PC-3 (cell line): Measurements from ENCODE around the gene CCDC78.
"Not testable (repeated sequence)": the region's sequence is repeated elsewhere in the genome, so short reads cannot be mapped to it uniquely, and the experiment has no call there.

Experiments
- EZH2 ChIP-seq: fragments of 300-600 bp; sonication (generic); IDR thresholded peaks from one replicate; pipeline ENCODE4 v1.6.1; 2017; ENCODE audit warnings: antibody characterized with exemption, mild to moderate bottlenecking, low read length; ENCODE audit not compliant: unreplicated experiment
- TF ChIP-seq, protein P1 (sequence below): fragments of 300-600 bp; sonication (generic); conservative IDR thresholded peaks from 2 replicates; pipeline ENCODE4 v1.5.1; 2017; ENCODE audit warnings: antibody characterized with exemption, low read depth, mild to moderate bottlenecking, low read length

DNA sequence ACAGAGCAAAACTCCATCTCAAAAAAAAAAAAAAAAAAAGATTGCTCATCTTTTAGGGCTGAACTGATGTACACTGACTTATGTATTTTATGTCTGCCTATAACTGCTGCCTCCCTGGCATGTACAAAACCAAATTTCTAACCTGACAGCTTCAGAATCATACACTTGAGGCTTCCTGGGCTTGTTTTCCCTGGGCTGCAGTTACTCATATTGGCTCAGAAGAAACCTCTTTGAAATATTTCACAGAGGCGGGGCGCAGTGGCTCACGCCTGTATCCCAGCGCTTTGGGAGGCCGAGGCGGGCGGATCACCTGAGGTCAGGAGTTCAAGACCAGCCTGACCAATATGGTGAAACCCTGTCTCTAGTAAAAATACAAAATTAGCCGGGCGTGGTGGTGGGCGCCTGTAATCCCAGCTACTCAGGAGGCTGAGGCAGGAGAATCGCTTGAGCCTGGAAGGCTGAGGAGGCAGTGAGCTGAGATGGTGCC is 27.9 kb upstream of the CCDC78 start:
- TF ChIP-seq, protein P1, sequence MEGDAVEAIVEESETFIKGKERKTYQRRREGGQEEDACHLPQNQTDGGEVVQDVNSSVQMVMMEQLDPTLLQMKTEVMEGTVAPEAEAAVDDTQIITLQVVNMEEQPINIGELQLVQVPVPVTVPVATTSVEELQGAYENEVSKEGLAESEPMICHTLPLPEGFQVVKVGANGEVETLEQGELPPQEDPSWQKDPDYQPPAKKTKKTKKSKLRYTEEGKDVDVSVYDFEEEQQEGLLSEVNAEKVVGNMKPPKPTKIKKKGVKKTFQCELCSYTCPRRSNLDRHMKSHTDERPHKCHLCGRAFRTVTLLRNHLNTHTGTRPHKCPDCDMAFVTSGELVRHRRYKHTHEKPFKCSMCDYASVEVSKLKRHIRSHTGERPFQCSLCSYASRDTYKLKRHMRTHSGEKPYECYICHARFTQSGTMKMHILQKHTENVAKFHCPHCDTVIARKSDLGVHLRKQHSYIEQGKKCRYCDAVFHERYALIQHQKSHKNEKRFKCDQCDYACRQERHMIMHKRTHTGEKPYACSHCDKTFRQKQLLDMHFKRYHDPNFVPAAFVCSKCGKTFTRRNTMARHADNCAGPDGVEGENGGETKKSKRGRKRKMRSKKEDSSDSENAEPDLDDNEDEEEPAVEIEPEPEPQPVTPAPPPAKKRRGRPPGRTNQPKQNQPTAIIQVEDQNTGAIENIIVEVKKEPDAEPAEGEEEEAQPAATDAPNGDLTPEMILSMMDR: not testable (repeated sequence)
- TF ChIP-seq EZH2: not testable (repeated sequence)
